NCI-H1105 treated with DMSO at 0.1 percent for 48 hours (cell line): Measurements from ENCODE around the gene IL16.
"Not testable (repeated sequence)": the region's sequence is repeated elsewhere in the genome, so short reads cannot be mapped to it uniquely, and the experiment has no call there.

Source experiments
- DNase-seq: peaks from one replicate; lab custom pipeline; 2025; lab: John Stamatoyannopoulos, UW

Gene IL16

DNA sequence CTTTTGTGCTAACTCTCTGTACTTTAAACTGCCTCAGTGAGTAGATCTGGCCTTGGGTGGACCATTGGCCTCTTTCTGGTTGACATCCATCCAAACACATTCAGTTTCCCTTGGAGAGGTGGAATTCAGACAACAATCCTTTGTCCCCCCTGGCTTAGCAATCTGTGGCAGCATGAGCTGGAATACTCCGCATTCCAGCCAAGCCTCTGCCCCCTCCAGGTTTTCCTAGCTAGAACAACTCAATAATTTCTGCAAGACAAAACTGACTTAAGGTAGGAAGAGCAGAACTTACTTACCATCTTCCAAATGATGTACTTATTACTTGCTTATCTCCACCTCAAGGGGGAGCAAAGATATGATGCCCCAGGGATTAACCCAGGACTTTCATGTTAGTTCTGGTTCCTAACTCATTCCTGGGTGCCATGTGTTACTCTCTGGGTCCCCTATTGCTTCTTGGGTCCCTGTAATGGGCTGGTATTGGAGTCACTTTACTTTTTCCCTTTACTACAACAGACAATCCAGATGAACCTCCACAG is 21.8 kb upstream of the IL16 start:
- DNase-seq: no peak

DNA sequence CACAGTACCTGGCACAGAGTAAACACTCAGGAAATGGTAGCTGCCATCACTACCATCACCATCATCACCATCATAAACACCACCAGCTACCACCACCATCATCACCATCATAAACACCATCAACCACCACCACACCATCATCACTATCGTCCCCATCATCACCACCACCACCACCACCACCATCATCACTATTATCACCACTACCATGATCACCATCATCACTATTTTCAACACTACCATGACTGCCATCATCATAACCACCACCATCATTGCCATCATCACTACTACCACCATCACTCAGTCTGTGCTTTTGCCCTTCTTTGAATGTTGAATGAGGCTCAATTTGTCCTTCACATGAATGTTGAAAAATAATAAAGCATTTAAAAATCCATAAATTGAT is 21.2 kb upstream of the IL16 start:
- DNase-seq: no peak

DNA sequence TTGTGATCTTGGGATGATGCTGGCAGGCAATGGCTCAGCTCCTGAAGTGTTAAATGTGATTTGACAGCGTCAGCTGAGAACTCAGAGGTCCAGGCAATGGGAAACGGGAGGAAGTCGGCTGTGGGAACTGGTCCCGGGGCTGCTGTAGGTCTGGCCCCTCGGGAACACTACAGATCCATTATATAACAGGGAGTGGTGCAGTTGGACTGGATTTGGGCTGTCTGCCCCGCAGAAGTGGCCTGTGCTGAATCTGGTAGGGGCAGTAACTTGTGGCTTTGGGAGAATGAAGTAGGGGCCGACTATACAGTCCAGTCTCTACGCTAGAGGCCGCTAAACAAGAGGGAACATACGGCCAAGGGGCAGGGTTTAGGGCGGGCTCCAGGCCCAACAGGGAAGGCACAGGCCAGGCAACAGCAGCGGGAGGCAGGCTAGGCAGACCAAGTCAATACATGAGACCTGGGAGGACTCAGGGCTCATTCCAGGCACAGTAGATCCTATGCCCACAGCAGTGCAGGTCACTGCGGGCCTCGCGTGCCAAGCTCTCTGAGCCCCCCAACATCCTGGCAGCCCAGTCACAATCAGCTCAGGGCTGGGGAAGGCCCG is 20.3 kb upstream of the IL16 start:
- no peak for DNase-seq

DNA sequence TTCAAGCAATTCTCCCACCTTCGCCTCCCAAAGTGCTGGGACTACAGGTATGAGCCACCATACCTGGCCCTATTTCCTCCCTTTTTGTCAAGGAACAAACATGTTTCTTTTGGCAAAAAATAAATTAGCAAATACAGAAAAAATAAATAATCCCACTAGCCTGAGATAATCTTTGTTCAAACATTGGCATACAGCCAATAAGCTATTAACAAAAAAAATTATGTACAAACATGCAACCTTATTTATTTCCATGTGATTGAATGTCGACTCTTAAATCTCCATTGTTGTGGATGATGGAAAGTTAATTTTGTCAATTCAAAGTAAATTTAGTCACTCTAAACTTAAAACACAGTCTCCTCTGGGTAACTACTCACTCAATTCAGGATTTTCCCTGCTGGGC is 18.3 kb upstream of the IL16 start:
- DNase-seq: no peak

DNA sequence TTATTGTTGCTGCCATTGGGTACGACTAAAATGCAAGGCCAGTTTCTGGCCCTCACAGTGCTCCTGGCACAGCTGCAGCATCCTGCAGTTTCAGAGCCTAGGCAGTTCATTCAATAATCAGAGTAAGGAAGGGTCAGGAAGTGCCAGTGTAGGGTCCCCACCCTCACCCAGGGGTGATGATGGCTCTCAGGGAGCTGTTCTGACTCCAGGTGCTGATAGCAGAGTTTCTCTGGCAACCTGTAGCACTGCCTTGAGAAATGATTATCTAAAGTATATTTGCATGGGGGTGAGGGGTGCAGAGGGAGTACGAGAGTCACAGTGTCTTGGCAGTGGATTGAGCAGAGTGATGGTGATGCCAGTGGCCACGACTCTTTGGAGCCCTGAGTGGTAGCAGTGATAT is 15.5 kb upstream of the IL16 start:
- no peak for DNase-seq

DNA sequence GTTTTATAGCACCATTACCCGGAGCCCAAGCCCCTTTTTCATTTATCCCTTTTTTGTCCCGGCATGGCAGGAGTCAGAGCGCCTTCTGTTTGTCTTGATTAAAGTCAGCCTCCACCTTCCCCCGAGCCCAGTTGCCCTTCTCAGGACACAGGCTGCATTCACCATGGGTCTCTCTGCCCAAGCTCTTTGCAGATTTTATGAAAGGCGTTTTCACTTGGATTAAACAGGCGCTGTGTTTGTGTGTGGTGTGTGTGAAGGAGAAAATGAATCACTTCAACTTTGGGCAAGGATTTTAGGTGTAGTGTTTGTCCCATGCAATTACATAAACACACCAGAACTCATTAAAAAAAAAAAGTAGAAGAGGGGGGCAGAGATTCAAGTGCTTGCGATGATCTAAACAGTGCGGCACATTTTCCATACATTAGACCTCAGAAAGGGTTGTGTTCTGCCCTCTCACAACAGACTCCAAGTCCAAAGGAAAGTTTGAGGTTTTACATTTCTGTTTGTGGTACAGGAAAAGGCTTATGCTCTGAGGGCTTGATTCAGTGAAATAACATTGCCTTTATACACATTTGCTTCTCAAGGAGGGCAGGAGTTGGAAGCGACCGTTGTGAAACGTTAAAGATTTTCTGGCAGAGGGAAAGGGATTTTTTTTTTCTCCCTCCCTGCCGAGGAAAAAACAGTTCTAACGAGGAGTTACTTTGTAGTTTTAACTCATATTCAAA is 14.5 kb upstream of the IL16 start:
- no peak for DNase-seq

DNA sequence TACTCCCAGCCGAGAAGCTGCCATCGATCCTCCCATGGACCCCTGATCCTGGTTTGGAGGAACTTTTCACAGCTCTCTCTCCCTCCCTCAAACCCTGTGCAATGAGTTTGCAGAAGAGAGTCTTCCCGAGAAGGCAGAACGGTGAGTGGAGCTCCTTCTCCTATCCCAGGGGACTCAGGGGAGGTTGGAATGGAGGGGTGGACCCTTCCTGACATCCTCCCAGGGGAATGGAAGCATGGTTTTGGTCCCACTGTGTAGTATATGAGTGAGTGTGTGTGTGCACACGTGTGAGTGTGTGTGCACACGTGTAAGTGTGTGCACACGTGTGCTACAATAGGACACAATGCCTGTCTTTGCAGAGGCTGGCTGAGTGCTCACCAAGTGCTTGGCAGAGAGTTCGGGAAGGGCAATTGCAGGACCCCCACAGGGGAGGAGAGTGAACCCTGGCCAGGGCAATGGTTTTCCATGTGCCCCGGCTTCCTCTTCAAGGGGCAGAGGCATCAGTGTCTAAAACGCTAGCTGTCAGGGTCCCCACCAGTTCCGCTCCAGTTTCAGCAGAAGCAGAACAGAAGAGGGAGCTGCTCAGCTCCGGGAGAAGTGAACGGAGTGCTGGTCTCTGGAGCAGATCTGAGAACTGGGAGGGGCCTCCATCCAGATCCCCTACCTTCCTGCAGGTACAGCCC is 13.8 kb upstream of the IL16 start:
- no peak for DNase-seq

DNA sequence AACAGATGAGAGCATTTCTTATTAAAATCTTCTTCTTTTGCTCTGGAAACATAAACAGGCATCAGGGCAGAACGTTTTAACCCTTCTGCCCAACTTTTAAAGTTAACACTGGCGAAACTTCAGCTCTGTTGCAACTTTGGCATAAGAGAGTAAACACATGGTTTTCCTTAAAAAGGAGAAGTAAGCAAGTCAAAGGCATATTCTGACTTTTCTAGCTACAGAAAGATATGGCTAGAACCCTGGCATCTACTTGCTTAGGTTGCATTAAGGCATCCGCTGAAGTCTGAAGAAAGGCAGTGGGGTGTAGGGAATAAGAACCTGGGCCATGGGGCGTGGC is 13.3 kb upstream of the IL16 start:
- no peak for DNase-seq

DNA sequence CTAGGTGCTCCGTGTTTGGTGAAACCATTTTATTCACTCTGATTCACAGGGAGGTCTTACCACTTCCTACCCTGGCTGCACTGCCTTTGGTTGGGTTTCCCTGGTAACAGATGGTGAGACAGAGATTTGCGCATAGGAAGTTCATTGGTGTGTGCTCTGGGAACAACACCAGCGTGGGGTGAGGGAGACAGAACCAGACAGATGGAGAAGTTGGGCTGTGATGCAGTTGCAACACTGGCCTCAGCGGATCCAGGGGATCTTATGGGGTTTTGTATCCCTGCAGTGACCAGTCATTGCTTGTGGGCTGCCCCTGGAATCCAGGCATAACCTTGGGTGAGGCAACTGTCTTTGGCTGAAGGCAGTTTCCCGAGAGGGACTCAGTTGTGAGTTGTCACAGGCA is 12.5 kb upstream of the IL16 start:
- no peak for DNase-seq

DNA sequence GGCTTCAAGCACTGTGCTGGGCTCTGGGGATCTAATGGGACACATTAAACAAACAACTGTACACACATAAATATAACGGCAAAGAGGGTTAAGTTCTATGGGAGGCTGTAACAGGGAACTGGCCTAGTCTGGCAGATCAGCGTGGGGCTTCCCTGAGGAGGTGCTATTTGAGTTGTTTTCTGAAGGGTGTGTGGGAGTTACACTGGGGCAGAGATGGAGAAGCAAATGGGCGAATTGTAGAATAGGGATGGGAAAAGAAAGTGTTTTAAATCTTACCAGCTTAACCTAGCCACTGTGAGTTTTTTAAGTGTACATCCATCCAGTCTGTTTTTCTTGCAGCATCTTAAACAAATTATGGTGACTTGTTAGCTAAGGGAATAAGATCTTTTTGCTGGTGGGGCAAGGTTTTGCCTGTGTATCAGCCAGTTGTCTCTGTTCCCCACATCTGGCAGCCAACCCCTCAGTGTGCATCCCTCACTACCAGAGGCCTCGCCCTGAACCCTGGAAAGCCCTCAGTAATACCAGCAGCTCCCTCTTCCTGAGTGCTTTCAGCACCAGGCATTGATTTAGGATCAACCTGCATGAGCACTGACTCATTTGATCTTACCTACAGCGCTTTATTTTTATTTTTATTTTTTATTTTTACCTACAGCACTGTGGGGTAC is 10.9 kb upstream of the IL16 start:
- DNase-seq: no peak

DNA sequence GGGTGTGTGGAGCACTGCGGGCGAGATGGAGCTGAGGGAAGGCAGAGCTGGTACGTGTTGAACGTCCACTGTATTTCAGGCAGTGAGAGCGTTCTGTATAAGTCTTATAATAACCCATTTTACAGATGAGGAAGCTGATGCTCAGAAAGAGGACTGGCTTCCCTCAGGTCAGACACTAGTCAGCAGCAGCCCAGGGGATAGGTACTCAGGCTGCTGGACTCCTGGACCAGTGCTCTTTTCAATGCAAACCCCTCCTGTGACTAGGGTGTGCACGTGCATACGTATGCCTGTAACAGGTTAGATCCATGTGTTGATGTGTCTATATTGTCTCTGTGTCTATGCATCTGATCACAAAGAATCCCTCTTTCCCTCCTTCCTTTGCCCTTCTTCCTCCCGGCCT is 8.3 kb upstream of the IL16 start:
- no peak for DNase-seq

DNA sequence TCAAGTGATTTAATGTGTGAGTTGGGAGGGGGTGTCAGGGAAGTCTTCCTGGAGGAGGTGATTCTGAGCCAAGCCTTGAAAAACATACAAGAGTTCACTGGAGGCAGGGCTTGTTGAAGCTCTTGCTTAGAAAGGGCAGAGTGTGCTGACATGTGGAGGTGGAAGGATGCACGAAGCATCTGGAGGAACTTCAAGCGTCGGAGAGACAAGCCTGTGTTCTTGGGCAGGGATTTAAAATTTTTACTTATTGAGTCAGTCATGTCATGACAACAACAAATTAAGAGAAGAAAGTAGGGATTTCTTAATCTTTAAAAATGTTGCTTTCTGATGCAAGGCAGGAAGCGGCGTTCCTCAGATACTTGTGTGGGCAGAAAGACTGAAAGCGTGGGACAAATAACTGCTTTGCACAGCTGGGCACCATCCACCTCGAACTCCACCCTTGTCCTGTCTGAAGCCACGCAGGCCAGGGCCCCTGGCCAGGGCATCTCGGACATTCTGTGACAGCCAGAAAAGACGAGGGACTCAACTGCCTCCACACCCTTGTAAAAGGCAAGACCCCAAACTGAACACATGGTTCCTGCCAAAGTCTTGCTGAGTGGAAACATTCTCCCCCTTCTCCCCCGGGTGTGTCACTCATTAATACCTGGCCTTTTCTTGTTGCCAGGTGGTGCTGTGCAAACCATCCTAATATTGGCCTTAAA is 6.9 kb upstream of the IL16 start:
- no peak for DNase-seq

DNA sequence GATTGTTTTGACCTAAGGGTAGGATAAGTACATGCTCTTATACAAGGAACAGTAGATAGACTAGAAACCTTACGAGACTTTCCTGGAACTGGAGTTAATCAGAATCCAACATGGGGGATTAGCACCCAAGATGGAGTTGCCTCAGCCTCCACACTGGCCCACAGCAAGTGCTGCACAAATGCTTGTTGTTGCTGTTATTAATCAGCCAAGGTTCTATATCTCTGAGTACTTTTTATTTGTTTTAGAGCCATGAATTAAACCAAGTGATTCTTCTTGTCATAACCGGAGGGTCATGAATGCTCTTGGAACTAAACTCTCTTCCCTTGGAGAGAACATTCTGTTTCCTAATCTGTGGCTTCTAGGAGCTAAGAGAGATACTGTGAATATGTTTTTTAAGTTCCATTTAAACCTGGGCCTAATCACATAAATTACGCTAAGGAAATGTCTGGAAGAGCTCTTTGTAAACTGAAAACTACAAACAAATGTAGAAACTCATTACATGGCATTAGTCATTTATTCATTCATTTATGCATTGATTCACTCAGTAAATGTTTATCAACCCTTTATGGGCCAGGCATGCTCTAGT is 5.7 kb upstream of the IL16 start:
- no peak for DNase-seq

DNA sequence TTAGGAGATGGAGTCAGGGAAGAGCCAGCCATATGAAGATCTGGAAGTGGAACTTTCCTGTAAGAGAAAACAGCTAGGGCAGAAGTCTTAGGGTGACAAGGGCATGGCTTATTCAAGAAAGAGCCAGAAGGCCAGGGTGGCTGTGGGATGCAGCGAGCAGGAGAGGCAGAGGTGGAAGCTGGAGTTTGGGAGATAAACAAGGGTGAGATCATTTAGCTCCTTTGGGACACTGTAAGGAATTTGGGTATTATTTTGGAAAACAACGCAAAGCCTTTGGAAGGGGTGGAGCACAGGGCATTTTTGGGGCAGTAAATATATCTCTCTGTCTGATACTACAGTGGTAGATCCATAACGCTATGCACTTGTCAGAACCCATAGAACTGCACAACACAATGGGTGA is 5.0 kb upstream of the IL16 start:
- no peak for DNase-seq

DNA sequence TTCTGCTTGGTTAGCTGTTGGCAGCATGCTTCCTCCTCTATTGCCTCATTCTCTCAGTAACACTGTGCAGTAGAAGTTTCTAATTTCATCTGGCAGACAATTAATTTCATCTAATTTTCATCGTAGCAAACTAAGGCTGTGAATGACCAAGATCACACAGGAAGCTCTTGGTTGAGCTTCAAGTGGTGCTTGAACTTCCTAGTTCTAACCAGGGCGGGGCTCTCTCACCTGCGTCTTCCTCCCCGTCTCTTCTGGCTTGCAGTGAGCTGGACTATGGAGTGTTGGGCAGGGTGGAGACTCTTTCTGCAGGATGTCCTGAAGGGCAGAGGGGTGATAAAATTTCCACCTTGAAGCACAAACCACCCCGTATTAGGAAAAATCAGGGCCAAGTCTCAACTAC is 2.0 kb upstream of the IL16 start:
- peak; percentile 11 for DNase-seq

DNA sequence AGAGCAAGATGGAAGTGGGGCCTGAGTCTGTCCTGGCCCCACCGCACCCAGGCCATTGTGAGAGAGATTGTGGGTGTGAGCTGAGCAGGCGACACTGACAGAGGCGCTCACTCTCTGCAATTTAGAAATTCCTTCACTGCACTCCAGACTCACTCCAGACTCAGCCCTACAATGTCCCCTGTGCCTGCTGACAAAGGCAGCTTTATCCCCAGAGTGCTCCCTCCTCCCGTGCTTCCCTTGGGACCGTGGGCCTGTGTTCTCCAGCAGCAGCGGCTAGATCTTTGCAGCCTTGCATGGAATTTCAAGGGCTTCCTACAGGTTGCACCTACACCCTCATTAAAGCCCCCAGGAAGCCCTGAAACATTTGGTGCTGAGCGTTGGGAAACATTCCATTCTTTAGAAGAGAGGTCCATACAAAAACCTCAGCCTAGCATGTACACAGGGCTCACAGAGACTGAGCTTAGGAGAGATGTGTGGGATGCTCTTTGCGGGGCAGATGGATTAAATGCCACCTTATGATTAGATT is 1.3 kb upstream of the IL16 start:
- no peak for DNase-seq

DNA sequence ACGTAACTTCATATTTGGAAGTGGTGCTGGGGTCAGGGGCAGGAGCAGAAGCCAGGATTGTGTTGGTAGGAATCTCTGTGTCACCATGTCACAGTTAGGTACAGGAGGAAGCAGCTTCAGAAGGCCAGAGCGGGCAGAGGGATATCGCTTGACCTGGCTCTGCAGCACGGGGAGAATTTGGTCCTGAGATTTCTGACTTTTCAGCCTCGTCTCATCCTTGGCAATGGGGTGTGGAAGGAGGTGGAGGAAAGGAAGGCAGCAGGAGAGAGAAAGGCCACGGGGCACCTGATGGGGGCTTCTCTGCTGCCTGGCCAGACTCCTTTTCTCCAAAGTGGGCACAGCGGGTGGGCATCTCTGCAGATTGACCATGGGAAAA is 564 bp downstream of the IL16 start:
- no peak for DNase-seq

DNA sequence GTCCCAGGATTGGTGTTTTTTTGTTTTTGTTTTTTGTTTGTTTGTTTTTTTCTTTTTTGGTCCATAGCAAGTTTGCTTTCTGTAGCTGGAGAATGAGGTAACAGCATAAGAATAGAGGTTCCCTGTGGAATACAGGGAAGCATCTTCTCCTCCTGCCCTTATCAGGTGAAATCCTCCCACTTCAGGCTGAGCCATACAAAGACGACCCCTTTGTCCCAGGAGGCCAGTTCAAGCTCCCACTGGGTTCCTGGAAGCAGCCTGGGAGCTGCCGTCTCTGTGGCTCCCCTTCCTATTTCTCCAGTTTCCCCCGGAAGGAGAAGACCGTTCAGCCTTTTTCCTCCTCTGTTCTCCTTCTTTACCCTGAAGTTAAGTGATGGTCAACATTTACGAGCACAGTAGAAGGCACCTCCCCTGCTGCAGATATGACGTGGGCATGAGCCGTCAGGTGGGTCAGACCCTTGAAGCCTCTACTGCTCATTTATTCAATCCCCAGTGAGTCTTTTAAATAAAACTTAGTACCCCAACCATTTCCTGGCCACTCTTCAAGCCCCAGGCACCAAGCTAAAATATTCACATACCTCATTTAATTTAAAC is 1.1 kb downstream of the IL16 start:
- DNase-seq: no peak

DNA sequence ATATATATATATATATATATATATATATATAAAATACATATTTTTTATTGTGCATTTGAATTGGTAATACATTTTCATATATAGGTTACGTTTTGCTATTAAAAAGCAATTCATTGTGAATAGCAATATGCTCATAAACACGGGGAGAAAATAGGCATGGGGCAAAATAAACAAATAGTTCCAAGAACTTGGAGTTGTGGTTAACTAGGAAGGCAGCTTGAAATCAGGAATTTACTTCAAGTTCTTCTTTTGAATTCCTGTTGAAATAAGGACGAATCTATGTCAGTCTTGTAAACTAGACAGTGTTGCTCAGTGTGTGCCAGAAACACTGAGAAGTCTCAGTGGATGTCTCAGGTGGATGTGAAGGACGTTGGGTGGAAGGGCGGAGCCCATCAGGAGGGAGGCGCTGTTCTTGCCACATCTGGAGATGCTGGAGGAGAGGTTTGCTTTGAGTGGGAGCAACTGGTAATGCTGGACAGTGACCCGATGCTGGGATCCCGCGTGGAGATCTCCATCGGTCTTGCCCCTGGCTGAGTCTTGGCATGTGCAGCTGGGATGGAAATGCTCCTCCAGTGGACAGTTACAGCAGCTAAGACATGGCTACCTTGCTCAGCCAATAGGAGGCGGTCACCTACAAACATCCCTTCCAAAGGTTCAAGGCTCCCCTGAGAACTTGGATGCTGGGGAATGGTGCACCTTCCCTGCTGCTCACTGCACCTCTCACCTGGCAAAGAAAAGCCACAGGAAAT is 2.5 kb downstream of the IL16 start:
- no peak for DNase-seq

DNA sequence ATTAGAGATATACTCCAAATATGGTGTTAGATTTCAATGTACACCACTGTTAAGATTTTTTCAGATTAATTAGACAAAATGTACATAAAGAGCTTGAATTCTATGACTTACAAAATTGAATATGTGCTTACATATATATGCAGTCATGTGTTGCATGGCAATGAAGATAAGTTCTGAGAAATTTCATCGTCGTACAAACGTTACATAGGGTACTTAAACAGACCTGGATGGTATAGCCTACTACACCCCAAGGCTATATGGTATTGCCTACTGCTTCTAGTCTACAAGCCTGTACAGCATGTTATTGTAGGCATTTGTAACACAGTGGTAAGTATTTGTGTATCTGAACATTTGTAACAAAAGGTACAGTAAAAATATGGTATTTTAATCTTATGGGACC is 9.3 kb downstream of the IL16 start:
- no peak for DNase-seq

DNA sequence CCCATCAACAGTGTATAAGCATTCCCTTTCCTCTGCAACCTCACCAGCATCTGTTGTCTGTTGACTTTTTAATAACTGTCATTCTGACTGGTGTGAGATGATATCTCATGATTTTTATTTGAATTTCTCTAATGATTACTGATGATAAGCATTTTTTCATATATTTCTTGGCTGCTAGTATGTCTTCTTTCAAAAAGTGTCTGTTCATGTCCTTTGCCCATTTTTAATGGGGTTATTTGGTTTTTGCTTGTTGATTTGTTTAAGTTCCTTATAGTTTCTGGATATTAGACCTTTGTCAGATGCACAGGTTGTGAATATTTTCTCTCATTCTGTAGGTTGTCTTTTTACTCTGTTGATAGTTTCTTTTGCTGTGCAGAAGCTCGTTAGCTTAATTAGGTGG is 11.3 kb downstream of the IL16 start:
- not testable (repeated sequence) for DNase-seq
